GM12872 (cell line): Measurements from ENCODE around the gene FAM25A.

Source experiments
- CTCF ChIP-seq: IDR thresholded peaks from 3 replicates; pipeline ENCODE4 v1.5.1; 2011; ENCODE audit warnings: low read depth, mild to moderate bottlenecking, low read length, moderate library complexity; ENCODE audit not compliant: insufficient read depth

The FAM25A gene

GRCh38 chr10:87059401-87059800, 39.3 kb downstream of the FAM25A start:
- TF ChIP-seq CTCF, result no peak

- no peak for TF ChIP-seq CTCF
Measured at GRCh38 chr10:87060280-87060928, 40.3 kb downstream of the FAM25A start.

GRCh38 chr10:87064651-87065050, 44.6 kb downstream of the FAM25A start:
- no peak for TF ChIP-seq CTCF

- no peak for TF ChIP-seq CTCF
Measured at GRCh38 chr10:87066178-87066577, 46.1 kb downstream of the FAM25A start.

- TF ChIP-seq CTCF, result no peak
Measured at GRCh38 chr10:87066865-87067264, 46.8 kb downstream of the FAM25A start.

- TF ChIP-seq CTCF, result no peak
Measured at GRCh38 chr10:87068281-87068680, 48.2 kb downstream of the FAM25A start.

GRCh38 chr10:87072449-87072848, 52.4 kb downstream of the FAM25A start:
- no peak for TF ChIP-seq CTCF
